GM18858 (cell line): ENCODE data around the gene SDHAF3.
"Not testable (repeated sequence)": the region's sequence is repeated elsewhere in the genome, so short reads cannot be mapped to it uniquely, and the experiment has no call there.

Experiments
- ATAC-seq: cut with Tn5 transposase; IDR thresholded peaks from one replicate; pipeline ENCODE4 v1.9.1; 2021; ENCODE audit not compliant: unreplicated experiment

The SDHAF3 gene

DNA sequence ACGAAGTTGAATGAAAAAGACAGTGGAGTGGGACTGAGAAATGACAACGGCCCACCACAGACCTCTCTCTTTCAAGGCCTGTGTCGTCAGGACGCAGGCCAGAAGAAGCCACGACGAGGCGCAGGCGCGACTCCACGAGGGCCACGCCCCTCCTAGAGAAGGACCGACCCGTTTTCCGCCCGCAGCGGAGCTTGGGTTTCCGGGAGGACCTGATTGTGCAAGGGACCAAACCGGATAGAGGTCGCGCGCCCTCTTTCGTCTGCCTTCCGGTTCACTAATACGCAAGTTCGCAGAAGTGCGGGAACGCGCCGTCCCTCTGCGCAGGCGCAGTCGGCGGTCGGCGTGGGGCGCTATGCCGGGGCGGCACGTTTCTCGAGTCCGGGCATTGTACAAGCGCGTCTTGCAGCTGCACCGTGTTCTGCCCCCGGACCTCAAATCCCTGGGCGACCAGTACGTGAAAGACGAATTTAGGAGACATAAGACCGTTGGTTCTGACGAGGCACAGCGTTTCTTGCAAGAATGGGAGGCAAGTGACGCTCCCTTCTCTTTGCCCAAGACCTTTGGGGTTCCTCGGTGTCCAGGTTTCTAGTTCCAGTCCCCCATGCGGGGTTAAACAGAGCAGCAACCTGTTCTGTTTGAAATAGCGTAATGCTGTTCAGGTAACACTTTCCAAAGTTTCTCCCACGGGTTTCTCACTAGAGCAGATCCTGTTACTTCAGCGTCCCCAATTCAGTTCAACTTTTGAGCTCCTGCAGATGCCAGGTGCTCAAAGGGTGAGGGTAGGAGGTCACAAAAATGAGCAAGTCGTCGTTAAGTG lies at the start of gene SDHAF3:
Gene SDHAF3, plus strand, starts transcription at position 327 of the 817 bp plus-strand sequence. Its CDS starts 26 bp downstream, at position 353.
- peak; percentile 85 for ATAC-seq

- ATAC-seq = not testable (repeated sequence)
Measured at GRCh38 chr7:97072025-97072424, 45.5 kb upstream of the SDHAF3 start.

DNA sequence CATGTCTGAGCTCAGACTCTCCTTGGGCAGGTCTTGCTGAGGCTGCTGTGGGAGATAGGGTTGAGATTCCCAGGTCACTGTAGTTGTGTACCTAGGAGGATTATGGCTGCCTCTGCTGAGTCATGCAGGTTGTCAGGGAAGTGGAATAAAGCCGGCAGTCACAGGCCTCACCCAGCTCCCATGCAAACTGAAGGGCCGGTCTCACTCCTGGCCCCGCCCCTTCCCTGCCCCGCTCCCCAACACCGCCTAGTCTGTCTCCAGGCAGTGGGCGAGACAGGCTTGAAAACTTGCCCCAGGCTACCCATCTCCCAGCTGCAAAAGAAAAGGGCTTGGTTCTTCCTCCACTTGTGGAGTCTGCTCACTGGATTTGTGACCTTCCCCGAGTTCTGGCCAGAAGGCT lies 41.6 kb upstream of the SDHAF3 start:
- no peak for ATAC-seq

DNA sequence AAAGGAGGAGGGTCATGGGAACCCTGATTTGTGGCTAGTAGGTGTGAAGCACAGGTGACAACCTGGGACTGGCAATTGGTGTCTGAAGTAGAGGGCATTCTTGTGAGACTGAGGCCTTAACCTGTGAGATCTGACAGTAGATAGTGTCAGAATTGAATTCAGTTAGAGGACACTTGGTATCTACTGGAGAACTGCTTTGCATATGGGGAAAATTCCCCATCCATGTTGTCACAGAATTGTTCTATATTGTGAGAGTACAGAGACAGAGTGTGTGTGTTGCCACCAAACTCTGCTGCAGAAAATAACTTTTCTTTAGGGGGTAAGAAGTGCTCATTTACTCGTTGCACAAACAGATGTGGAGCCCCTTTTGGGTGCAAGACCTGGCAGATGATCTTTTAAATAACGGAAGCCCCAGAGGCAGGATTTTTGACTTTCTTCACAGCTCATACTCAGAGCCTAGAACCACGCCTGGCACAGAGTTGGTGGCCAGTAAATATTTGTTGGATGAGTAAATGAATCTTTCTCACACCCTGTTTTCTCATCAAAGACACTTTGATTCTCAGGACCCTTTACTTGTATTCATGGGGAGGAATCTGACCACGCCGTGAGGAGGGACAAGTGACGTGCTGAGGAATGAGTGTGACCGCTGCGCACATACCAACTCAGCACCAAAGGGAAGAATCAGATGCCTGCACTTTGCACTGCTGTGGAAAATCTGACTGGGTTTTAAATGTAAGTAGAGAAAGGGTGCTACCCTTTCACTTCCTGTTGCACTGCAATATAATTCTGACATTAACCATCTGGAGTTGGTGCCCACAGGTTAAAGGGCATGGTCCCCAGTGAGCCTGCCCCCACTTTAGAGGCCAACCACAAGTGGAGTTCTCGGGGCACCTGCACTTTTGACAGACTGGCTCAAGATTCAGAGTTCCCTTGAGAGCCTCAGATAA lies 39.2 kb upstream of the SDHAF3 start:
- peak; percentile 77 for ATAC-seq

DNA sequence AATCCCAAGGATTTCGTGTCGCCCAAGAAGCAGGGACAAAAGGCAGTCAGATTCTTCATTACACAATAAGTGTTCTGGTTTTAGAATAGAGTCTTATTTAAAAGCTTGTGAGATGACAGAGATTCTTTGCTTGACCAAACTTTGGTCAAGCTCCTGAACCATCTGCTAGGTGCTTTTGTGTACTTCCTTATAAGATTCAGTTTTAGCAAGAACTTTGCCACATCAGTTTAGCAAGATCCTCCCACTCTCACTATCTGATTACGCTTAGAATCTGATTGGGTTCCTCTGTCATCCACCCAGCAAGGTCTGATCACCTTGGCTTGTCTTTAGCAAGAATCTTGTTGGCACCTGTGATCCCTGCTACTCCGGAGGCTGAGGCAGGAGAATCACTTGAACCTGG lies 38.2 kb upstream of the SDHAF3 start:
- ATAC-seq = no peak

- ATAC-seq = no peak
Measured at GRCh38 chr7:97081521-97082300, 35.8 kb upstream of the SDHAF3 start.

DNA sequence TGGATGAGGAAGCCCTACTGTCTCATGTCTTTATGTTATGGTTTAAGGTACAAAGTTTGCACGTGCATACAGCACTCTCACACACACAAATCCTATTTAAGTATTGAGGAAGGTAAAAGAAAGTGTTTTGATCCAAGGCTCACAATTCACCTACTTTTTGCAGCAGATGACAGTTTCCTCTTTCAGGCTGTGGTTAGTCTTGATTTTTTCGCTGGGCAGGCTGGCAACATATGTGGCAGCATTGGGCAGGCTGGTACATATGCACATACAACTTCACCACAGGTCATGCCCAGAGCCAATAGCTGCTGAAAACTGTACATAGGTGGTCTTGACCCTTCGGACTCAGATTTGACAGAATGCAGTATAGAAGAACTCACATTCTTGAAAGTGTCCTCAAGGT lies 29.1 kb upstream of the SDHAF3 start:
- no peak for ATAC-seq

DNA sequence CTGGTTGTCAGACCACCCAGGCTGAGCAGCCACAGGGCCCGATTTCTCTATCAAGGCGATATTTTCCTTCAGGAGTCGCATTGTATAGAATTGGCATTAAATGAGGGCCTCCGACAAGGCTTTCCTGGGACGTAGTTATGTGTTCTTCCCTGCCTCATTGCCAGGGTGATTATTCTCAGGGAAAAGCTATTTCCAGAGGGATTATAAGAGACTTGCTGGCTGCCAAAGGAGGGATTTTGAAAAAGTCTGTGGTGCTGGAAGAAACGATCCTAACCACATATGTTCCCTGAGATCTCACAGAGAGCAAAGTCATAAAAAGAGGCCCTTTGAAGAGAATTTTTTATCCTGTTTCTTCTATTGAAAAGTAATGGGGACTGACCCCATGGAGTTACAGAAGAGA lies 27.7 kb upstream of the SDHAF3 start:
- ATAC-seq = no peak

- ATAC-seq = no peak
Measured at GRCh38 chr7:97090761-97091353, 26.6 kb upstream of the SDHAF3 start.

GRCh38 chr7:97094284-97094930 lies 23.1 kb upstream of the SDHAF3 start:
- no peak for ATAC-seq

DNA sequence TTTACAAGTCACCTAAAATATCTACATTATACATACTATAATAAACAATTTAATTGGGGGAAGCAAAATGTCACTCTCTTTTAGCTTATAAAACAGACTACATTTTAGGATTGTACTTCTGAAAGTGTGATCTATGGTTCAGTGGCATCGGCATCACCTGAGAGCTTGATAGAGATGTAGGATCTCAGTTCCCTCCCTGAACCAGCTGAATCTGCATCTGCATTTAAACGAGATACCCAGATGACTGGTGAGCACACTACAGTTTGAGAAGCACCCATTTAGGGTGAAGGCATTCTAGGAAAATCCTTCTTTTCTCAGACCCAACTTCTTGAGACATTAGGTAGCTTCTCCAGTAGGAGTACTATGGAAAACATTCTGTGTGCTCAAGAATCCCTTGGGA lies 21.5 kb upstream of the SDHAF3 start:
- ATAC-seq = no peak

DNA sequence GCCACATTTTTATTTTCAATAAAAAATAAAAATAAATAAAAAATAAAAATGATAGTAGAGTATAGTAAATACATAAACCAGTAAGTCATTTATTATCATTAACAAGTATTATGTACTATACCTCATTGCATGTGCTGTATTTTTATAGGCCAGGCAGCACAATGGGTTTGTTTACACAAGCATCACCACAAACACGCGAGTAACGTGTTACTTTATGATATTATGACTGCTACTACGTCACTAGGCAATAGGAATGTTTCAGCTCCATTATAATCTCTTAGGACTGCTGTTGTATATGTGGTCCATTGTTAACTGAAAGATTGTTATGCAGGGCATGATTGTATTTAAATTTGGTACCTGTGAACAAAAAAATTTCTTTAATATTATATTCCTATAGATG lies 20.8 kb upstream of the SDHAF3 start:
- no peak for ATAC-seq

GRCh38 chr7:97104719-97105238 lies 12.7 kb upstream of the SDHAF3 start:
- peak; percentile 96 for ATAC-seq

DNA sequence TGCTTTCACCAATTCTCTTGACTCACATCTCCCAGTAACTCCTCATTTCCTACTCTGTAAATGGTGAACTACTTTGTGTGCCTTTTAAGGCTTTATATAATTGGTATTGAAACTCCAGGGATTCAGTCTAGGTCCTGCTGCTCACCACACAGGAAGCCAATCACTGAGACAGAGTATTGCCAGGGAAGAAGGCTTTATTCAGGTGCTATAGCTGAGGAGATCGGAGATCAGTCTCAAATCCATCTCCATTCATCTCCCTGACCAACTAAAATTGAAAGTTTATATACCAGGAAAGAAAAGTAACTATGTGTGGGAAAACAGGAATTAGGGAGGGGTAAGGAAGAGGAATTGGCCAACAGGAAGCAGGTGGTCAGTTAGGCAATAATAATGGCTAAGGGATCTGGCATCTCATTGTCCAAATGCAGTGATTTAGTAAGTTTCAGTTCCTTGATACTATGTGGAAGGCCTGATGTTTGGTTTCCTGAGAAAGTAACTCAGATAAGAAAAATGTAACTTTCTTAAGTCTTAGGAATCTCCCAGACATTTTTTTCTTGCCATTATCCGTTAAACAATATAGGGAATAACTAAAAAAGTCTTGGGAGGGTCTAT lies 10.2 kb upstream of the SDHAF3 start:
- ATAC-seq = no peak

GRCh38 chr7:97116308-97116707 lies 1.2 kb upstream of the SDHAF3 start:
- peak; percentile 27 for ATAC-seq

DNA sequence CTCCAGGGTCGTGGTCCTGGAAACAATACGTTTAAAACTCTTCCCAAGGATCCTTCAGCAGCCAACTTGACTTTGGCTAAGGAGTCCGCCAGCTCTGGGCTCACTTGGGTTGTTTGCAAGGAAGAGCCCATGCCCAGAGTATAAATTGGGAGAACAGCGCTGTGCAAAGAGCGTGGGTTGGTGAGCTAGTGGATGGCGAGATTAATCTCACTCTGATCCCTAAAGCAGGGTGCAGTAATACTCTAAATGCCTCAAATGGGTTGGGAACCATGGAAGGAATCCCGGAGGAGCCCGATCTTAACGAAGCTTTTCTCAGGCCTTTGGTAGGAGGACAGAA lies 495 bp upstream of the SDHAF3 start:
- ATAC-seq = no peak

- no peak for ATAC-seq
Measured at GRCh38 chr7:97118306-97118917, 914 bp downstream of the SDHAF3 start.

DNA sequence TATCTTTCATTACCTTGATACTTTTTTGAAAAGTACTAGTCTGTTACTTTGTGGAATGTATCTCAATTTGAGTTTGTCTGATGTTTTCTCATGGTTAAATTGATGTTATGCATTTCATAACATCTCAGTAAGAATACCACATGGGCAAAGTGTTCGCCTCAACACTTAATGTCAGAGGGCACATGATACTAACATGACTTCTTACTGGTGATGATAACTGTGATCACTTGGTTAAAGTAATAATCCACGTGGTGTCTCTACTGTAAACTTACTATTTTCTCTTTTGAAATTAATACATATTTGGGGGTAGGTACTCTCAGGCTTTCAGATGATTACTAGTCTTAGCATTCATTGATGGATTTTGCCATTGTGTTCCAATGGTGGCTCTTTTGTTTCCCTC lies 2.2 kb downstream of the SDHAF3 start:
- ATAC-seq = no peak

DNA sequence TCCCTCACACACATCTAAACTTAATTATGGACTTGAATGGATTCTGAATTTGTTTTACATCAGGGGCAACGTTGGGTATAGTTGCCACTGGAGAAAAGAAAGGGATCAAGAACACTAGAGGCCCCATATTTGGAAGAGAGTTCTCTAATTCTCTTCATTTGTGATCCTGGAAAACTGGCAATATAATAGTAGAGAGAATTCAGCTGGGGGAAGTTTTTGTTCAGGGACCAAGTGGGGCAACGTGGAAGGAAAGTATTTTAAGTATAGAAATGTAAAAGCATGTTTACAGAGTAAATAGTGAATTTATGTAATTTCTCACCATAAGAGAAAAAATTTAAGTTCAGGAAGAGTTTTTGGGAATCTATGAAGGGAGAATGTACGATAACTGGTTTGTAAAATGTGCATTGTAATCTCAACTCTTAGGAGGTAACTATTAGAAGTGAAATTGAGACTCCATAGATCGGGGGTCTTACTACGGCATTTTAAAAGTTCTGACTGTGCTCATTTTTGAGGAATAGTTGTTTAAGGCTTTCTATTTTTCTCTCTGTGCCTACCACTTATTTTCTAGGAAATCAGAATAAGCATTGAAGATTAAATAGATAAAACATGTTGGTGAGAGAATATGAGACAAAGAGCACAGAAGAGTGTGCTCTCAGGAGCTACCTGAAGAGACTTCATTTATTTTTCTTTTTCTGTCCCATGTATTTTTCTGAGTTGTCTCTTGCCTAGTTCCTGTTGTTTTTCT lies 3.4 kb downstream of the SDHAF3 start:
- no peak for ATAC-seq
